H9 (cell line): ENCODE results near the gene DMRTA1. TPM values are rescaled to one million over a fixed set of nuclear protein-coding genes. Genes with fewer than 3 reads are reported as not detected.

Experiments used
- DNase-seq: peaks from one replicate; pipeline ENCODE4 v3.0.0-alpha.2; 2017
- H2AFZ ChIP-seq: one replicate; pipeline ENCODE4 v1.6.1; 2013; ENCODE audit warnings: mild to moderate bottlenecking, low read length, control low read depth, moderate library complexity
- H2AK5ac ChIP-seq: 2 replicates; pipeline ENCODE4 v1.6.1; 2013; ENCODE audit warnings: low read length, control low read depth, mixed read lengths; ENCODE audit not compliant: insufficient read length
- H2BK120ac ChIP-seq: one replicate; pipeline ENCODE4 v1.6.1; 2013; ENCODE audit warnings: low read depth, mild to moderate bottlenecking, low read length, control low read depth, inconsistent platforms; ENCODE audit not compliant: poor library complexity, severe bottlenecking
- H2BK12ac ChIP-seq: 2 replicates; pipeline ENCODE4 v1.6.1; 2013; ENCODE audit warnings: low read length, control low read depth, mixed read lengths, low read depth; ENCODE audit not compliant: insufficient read length
- H2BK15ac ChIP-seq: 2 replicates; pipeline ENCODE4 v1.6.1; 2013; ENCODE audit warnings: low read depth, low read length, control low read depth
- H2BK20ac ChIP-seq: one replicate; pipeline ENCODE4 v1.6.1; 2013; ENCODE audit warnings: low read depth, mild to moderate bottlenecking, low read length, control low read depth, inconsistent platforms; ENCODE audit not compliant: poor library complexity, severe bottlenecking
- H2BK5ac ChIP-seq: 2 replicates; pipeline ENCODE4 v1.6.1; 2013; ENCODE audit warnings: low read length, control low read depth, mixed read lengths; ENCODE audit not compliant: insufficient read length
- H3K14ac ChIP-seq: 2 replicates; pipeline ENCODE4 v1.6.1; 2013; ENCODE audit warnings: low read length, control low read depth; ENCODE audit not compliant: insufficient read depth
- H3K18ac ChIP-seq: 2 replicates; pipeline ENCODE4 v1.6.1; 2013; ENCODE audit warnings: low read depth, mild to moderate bottlenecking, mixed read lengths, low read length, control low read depth; ENCODE audit not compliant: insufficient read length
- H3K23ac ChIP-seq: 2 replicates; pipeline ENCODE4 v1.6.1; 2013; ENCODE audit warnings: low read length, control low read depth, mixed read lengths, low read depth; ENCODE audit not compliant: insufficient read length
- H3K23me2 ChIP-seq: 2 replicates; pipeline ENCODE4 v1.6.1; 2013; ENCODE audit warnings: low read depth, mild to moderate bottlenecking, mixed read lengths, low read length, control low read depth; ENCODE audit not compliant: insufficient read length, poor library complexity, severe bottlenecking
- H3K27ac ChIP-seq: 2 replicates; pipeline ENCODE4 v1.5.1; 2013; ENCODE audit warnings: low read length, control low read depth, mixed read lengths, low read depth; ENCODE audit not compliant: insufficient read length
- H3K27me3 ChIP-seq: 2 replicates; pipeline ENCODE4 v1.6.1; 2013; ENCODE audit warnings: low read length, control low read depth, inconsistent platforms; ENCODE audit not compliant: insufficient read depth
- H3K4ac ChIP-seq: 2 replicates; pipeline ENCODE4 v1.6.1; 2013; ENCODE audit warnings: low read depth, mild to moderate bottlenecking, control low read depth, inconsistent platforms, low read length, moderate library complexity
- H3K4me1 ChIP-seq: 2 replicates; pipeline ENCODE4 v1.6.1; 2013; ENCODE audit warnings: low read length, control low read depth, inconsistent platforms; ENCODE audit not compliant: insufficient read depth
- H3K4me2 ChIP-seq: 2 replicates; pipeline ENCODE4 v1.6.1; 2013; ENCODE audit warnings: low read length, control low read depth, mixed read lengths; ENCODE audit not compliant: insufficient read length, insufficient read depth
- H3K56ac ChIP-seq: 2 replicates; pipeline ENCODE4 v1.6.1; 2013; ENCODE audit warnings: low read depth, mild to moderate bottlenecking, mixed read lengths, low read length, control low read depth; ENCODE audit not compliant: insufficient read length
- H3K79me1 ChIP-seq: 2 replicates; pipeline ENCODE4 v1.6.1; 2013; ENCODE audit warnings: low read depth, mild to moderate bottlenecking, moderate library complexity, low read length, control low read depth, inconsistent platforms; ENCODE audit not compliant: insufficient read depth, poor library complexity, severe bottlenecking
- H3K79me2 ChIP-seq: 2 replicates; pipeline ENCODE4 v1.6.1; 2013; ENCODE audit warnings: low read length, control low read depth, inconsistent platforms; ENCODE audit not compliant: insufficient read depth
- H3K9ac ChIP-seq: 2 replicates; pipeline ENCODE4 v1.6.1; 2013; ENCODE audit warnings: low read length, control low read depth, mixed read lengths; ENCODE audit not compliant: insufficient read length; ENCODE audit errors: extremely low read depth
- H3K9me3 ChIP-seq: one replicate; pipeline ENCODE4 v1.6.1; 2013; ENCODE audit warnings: low read depth, low read length, inconsistent platforms; ENCODE audit not compliant: control insufficient read depth
- H3T11ph ChIP-seq: one replicate; pipeline ENCODE4 v1.6.1; 2013; ENCODE audit warnings: mild to moderate bottlenecking, low read length, control low read depth, inconsistent platforms
- H4K20me1 ChIP-seq: one replicate; pipeline ENCODE4 v1.6.1; 2013; ENCODE audit not compliant: control insufficient read depth, insufficient read length, insufficient read depth
- H4K5ac ChIP-seq: 2 replicates; pipeline ENCODE4 v1.6.1; 2013; ENCODE audit warnings: low read depth, mild to moderate bottlenecking, mixed read lengths, low read length, control low read depth; ENCODE audit not compliant: insufficient read length
- H4K8ac ChIP-seq: replicated peaks from 2 replicates; pipeline ENCODE4 v1.6.1; 2013; ENCODE audit warnings: low read length, control low read depth, mixed read lengths, low read depth; ENCODE audit not compliant: insufficient read length
- H4K91ac ChIP-seq: 2 replicates; pipeline ENCODE4 v1.6.1; 2013; ENCODE audit warnings: low read depth, mild to moderate bottlenecking, moderate library complexity, mixed read lengths, low read length, control low read depth; ENCODE audit not compliant: insufficient read length
- H3K27ac Mint-ChIP-seq, 3 experiments: 2 replicates in 2 of 3; 3 replicates in 1 of 3; pipeline ENCODE4 v1.8.0; 2020 to 2021; ENCODE audit warnings: mixed read lengths in 3 of 3, mild to moderate bottlenecking in 1 of 3, moderate library complexity in 1 of 3
- H3K27me3 Mint-ChIP-seq: 2 replicates; pipeline ENCODE4 v1.8.0; 2021; ENCODE audit warnings: low read depth, mild to moderate bottlenecking, moderate library complexity, mixed read lengths
- H3K36me3 Mint-ChIP-seq, 3 experiments: 2 replicates in 2 of 3; 3 replicates in 1 of 3; pipeline ENCODE4 v1.8.0; 2020 to 2021; ENCODE audit warnings: low read depth in 3 of 3, mixed read lengths in 3 of 3; ENCODE audit not compliant: insufficient read depth in 1 of 3
- H3K4me1 Mint-ChIP-seq, 2 experiments: 2 replicates each; pipeline ENCODE4 v1.8.0; 2020; ENCODE audit warnings: mixed read lengths in 2 of 2
- H3K4me3 Mint-ChIP-seq, 2 experiments: 2 replicates in 1 of 2; 3 replicates in 1 of 2; pipeline ENCODE4 v1.8.0; 2020 to 2021; ENCODE audit warnings: mild to moderate bottlenecking in 2 of 2, mixed read lengths in 2 of 2, moderate library complexity in 1 of 2
- H3K9me3 Mint-ChIP-seq, 2 experiments: 2 replicates in 1 of 2; 3 replicates in 1 of 2; pipeline ENCODE4 v1.8.0; 2020; ENCODE audit warnings: mild to moderate bottlenecking in 2 of 2, mixed read lengths in 2 of 2, moderate library complexity in 1 of 2
- WGBS: extraction: QIAGEN DNeasy Blood & Tissue Kit; methylation state at CpG from one replicate; pipeline ENCODE4 v1.1.7; 2013; ENCODE audit warnings: missing lambda C conversion rate, low lambda C conversion rate, mixed read lengths; ENCODE audit not compliant: insufficient read length; ENCODE audit errors: extremely low coverage; 5-methylcytosine and 5-hydroxymethylcytosine counted together
- total RNA-seq: library from RNA; stranded (reverse); gene quantifications from 2 replicates; pipeline ENCODE4 v1.2.1, GENCODE V29; 2021
- TF ChIP-seq, protein P1 (sequence below): fragments of 200-600 bp; sonication (generic); conservative IDR thresholded peaks from 3 replicates; pipeline ENCODE4 v1.8.0; 2021; ENCODE audit warnings: antibody characterized with exemption, mild to moderate bottlenecking

DMRTA1 gene
- total RNA-seq, 1 experiment from 2014 or later = 2.8 TPM

DNA sequence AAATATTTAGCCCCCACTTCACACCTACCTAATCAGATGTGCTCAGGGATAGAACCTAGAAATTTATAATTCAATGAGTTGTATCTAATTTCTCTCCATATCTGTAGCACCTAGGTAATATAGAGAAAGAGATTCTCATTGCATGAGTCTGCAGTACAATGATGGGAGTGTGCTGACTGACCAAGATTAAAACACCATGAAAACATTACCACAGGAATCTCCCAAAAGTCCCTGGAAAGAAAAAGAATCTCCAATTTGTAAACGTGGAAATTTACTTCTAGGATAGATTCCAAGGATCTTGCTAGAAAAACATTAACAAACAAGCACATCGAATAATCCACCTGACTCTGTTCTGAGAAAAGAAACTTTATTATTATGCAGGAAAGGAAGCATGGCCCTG, 45.0 kb upstream of the DMRTA1 start:
- Histone ChIP-seq H4K8ac (no peak overlapping the region), H4K20me1 (no peaks in the 10 kb centered on the region), H3K9me3 (no peaks in the 10 kb centered on the region), H2BK15ac (no peak overlapping the region), H3K4ac (no peak overlapping the region), H3T11ph (no peak overlapping the region), H3K14ac (no peak overlapping the region), H4K5ac (no peak overlapping the region), H3K4me1 (no peaks in the 10 kb centered on the region), H3K23me2 (no peaks in the 10 kb centered on the region), H2AK5ac (no peak overlapping the region), H3K79me1 (no peaks in the 10 kb centered on the region), H2BK12ac (no peak overlapping the region), H3K4me2 (no peak overlapping the region), H2BK20ac (no peak overlapping the region), H3K23ac (no peak overlapping the region), H3K79me2 (no peaks in the 10 kb centered on the region), H3K56ac (no peak overlapping the region), H3K18ac (no peak overlapping the region), H2BK5ac (no peak overlapping the region), H2BK120ac (no peak overlapping the region), H3K27ac (no peak overlapping the region), H4K91ac (no peak overlapping the region), H3K9ac (no peak overlapping the region), H2AFZ (no peak overlapping the region), H3K27me3 (no peaks in the 10 kb centered on the region)
- no peaks in the 10 kb centered on the region for H3K27me3 Mint-ChIP-seq
- H3K9me3 Mint-ChIP-seq = no peaks in the 10 kb centered on the region
- no peaks in the 10 kb centered on the region for H3K36me3 Mint-ChIP-seq
- WGBS = no CpG with 5 or more reads among the region's 2 CpGs
- no peak overlapping the region for H3K4me3 Mint-ChIP-seq
- TF ChIP-seq, protein P1, sequence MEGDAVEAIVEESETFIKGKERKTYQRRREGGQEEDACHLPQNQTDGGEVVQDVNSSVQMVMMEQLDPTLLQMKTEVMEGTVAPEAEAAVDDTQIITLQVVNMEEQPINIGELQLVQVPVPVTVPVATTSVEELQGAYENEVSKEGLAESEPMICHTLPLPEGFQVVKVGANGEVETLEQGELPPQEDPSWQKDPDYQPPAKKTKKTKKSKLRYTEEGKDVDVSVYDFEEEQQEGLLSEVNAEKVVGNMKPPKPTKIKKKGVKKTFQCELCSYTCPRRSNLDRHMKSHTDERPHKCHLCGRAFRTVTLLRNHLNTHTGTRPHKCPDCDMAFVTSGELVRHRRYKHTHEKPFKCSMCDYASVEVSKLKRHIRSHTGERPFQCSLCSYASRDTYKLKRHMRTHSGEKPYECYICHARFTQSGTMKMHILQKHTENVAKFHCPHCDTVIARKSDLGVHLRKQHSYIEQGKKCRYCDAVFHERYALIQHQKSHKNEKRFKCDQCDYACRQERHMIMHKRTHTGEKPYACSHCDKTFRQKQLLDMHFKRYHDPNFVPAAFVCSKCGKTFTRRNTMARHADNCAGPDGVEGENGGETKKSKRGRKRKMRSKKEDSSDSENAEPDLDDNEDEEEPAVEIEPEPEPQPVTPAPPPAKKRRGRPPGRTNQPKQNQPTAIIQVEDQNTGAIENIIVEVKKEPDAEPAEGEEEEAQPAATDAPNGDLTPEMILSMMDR = no peak
- H3K27ac Mint-ChIP-seq = no peak overlapping the region
- H3K4me1 Mint-ChIP-seq = no peaks in the 10 kb centered on the region
- DNase-seq = no peak
